NAMALWA (cell line): Measurements from ENCODE around the gene SELENOS.

Experiments
- DNase-seq: peaks from one replicate; pipeline ENCODE4 v3.0.0-alpha.2; 2015; ENCODE audit warnings: low spot score

The SELENOS gene

GRCh38 chr15:101250873-101251829, 26.1 kb downstream of the SELENOS start:
- DNase-seq: no peak

- no peak for DNase-seq
These were observed 26.9 kb downstream of the SELENOS start for GRCh38 chr15:101250341-101250831.

- DNase-seq: no peak
These were observed 29.0 kb downstream of the SELENOS start for GRCh38 chr15:101248274-101248673.

- DNase-seq: no peak
These were observed 30.2 kb downstream of the SELENOS start for GRCh38 chr15:101246824-101247745.

- no peak for DNase-seq
These were observed 30.9 kb downstream of the SELENOS start for GRCh38 chr15:101246391-101246790.

DNA sequence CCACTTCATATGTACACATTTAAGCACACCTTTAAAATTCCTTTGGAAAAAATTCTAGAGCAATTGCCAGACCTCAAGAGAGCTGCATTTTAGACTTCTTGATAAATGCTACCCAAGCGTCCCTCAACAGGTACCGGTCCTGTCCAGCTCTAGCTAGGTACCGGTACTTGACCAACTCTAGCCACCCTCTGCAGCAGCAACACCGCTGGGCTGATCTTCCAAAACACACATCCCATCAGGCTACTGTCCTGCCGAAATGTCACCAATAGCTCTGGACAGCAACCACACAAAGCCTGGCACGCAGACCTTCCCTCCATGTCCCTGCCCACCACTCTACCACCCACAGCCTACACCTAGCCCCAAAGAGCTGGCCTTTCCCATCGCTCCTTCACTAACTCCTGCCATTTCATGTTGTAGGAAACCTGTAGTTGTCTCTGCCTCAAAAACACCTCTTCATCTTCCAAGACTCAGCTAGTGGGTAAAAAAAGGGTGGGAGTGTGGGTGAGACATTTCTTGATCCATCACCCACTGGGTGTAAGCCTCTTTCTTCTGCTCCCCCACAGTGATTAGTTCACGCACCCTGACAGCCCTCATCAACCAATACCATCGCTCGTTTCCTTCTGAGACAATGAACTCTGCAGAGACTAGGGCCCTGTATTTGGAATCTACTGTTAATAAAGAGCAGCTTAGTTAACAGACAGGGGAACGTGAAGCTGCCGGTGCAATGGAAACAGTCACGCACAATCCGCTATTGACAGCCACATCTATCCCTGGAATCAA, 32.2 kb downstream of the SELENOS start:
- DNase-seq: no peak

DNA sequence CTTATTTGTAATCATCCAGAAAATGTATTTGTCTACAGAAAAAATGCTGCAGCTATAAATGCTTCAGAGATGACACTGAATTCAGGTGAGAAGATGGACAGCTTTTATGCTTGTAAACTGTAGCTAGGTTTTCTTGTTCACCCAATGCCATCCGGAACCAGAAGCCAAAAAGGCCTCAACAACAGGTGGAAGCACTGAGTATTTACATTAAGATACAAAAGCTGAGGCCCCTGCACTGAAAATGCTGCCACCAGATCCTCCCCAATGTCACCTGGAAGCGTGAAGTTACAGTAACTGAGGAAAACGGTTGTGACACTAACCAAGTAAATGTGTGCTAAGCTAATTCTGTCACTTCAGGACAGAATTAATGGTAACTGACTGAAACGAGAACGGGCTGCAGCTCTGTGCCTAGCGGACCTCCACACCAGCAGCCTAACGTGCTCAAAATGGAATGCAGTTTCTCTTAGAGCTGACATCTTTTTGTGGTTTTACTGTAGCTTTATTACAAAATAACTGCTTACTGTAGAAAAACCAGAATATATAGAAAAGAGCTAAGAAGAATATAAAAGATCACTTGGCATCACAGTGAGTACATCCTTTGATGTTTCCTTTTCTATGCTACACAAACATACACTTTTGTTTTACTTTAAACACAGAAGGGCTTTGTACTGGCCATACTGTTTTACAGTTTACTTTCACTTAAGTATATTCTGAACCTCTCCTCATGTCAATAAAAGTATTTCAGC, 33.1 kb downstream of the SELENOS start:
- DNase-seq: no peak

DNA sequence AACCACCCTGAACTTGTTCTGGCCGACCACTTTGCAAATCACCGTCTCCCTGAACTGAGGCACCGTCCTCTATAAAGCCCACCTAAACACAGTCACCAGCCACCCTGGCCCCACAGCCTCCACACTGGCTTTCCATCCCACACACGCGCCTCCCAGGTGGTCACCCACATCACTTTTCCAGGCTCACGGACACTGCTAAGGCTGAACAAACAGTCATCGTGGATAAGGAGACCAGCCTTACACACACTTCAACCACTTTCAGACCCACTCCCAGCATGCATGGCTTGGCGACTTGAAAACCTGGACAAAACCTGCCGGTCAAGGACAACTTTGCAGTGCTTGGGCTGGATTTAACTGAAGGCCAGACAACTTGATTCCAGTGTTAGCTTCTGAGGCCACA, 33.9 kb downstream of the SELENOS start:
- no peak for DNase-seq

- no peak for DNase-seq
These were observed 34.3 kb downstream of the SELENOS start for GRCh38 chr15:101242999-101243336.

GRCh38 chr15:101242160-101242998, 34.9 kb downstream of the SELENOS start:
- peak; percentile 62 for DNase-seq

DNA sequence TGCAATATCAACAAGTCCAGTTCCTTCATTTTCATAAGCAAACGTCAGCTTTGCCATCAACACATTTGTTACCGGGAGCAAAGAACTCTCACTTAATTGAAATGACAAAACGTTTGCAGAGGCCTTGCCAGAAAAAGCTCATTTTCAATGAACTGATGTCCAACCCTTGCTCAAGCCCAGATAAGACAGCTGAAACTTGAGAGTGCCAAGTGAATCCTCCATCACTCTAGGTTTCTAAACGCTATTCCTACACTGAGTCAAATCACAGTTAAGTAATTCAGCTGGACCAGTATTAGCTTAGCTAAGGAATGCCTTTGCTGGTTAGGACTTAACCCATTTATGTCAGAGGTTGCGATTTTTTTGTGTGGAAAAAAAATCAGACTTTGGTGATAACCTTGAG, 36.9 kb downstream of the SELENOS start:
- DNase-seq: no peak

- DNase-seq: no peak
These were observed 37.6 kb downstream of the SELENOS start for GRCh38 chr15:101239724-101240136.

DNA sequence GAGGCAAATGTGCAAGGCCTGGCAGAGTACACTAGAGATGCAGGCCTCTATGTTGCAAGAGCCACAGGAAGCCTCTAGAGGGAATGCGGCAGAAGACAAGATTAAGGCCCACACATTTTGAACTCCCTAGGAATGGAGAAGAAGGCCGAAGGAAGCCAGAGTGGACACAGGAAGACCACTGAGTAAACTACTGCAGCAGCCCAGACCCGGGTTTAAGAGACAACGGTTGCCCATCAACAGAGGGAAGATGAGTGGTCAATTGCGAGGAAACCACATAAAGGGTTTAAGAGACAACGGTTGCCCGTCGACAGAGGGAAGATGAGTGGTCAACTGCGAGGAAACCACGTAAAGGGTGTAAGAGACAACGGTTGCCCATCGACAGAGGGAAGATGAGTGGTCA, 40.0 kb downstream of the SELENOS start:
- no peak for DNase-seq

DNA sequence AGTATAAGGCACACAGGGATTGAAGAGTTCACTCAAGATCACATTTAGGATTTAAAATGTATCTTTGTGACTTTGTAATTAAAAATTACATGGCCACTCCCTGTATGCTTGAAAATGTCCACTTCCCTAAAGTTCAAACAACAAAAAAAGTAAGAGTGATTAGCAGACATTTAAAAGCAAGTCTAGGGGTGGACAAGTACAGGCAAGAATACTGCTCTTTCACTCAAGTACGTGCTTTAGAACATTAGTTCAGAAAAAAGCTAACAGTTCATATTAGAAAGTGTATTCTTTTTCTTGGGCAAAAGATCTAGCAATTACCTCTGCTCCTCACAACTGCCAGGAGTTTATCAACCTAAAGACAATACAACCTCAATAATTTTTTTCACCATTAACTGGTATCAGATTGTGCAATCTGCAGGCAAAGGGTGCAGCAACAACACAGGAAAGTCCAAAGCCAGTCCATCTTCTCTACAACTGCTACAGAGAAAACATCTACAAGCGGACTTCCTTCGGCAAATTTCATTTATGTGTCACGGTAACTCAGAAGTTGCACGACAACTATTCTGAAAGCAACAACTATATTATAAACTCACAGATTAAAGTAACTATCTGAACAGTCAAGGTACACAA, 43.5 kb downstream of the SELENOS start:
- no peak for DNase-seq

DNA sequence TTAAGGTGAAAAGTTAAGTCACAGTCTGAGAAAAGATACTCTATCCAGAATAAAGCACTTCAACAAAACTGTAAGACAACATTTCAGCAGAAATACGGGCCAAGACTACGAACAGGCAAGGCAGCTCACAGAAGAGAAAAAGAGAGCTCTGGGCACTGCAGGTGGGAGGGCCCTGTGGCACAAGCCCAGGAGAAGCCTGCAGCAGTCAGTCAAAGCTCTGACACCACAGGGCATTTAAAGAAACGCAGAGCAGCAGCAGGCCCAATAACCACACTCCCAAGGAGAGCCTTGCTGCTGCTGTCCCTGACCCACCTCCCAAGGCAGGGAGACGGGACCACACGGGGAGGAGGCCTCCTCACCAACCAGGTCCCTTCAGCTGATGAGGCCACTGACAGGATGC, 44.6 kb downstream of the SELENOS start:
- DNase-seq: no peak

DNA sequence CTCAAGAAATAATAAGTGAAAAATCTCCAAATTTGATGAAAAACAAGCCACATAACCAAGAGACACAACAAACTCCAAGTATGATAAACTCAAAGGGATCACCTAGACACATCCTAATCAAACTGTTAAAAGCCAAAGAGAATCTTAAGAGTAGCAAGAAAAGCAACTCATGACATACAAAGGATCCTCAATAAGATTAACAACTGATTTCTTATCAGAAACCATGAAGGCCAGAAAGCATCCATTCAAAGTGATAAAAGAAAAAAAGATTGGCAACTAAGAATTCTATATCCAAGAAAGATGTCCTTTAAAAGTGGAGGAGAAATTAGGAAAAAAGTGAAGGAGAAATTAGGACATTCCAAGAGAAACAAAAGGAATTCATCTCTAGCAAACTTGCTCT, 49.0 kb downstream of the SELENOS start:
- no peak for DNase-seq

DNA sequence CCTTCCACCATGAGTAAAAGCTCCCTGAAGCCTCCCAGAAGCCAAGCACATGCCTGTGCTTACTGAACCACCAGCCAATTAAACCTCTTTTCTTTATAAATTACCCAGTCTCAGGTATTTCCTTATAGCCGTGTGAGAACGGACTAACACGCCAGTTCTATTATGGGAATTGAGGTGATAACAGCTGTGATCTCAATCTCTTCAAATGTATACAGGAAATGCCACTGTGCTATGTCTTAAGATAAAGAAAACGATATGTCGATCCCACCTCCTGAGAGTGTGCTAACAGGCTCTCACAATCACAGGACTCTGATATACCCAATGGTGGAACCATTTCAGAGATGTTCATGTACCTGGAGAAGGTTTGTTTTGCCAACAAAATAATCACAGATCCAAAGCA, 51.6 kb downstream of the SELENOS start:
- DNase-seq: no peak
